CD4-positive, alpha-beta T cell treated with Interleukin-21 for 1 hour (primary cell): ENCODE data around the gene CNNM3.
"Not testable (repeated sequence)": the region's sequence is repeated elsewhere in the genome, so short reads cannot be mapped to it uniquely, and the experiment has no call there.

Source experiments
- DNase-seq: peaks from one replicate; pipeline ENCODE4 v3.0.0-alpha.2; 2020

Gene CNNM3

DNA sequence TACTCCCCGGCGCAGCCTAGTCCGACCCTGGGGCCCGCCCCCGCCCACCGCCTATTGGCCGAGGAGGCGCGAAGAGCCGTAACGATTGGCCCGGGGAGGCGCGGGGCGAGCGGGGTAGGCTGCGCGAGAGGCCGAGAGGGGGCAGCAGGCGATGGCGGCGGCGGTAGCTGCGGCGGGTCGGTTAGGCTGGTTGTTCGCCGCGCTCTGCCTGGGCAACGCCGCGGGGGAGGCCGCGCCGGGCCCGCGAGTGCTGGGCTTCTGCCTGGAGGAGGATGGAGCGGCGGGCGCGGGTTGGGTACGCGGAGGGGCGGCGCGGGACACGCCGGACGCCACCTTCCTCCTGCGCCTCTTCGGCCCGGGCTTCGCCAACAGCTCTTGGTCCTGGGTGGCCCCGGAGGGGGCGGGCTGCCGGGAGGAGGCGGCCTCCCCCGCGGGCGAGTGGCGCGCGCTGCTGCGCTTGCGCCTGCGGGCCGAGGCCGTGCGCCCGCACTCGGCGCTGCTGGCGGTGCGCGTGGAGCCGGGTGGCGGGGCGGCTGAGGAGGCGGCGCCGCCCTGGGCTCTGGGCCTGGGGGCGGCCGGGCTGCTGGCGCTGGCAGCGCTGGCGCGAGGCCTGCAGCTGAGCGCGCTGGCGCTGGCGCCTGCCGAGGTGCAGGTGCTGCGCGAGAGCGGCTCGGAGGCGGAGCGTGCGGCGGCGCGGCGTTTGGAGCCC is at the start of gene CNNM3:
TSS of gene CNNM3 (plus strand) at position 142 of the 709 bp plus-strand sequence. CDS start at position 152, 10 bp downstream.
- peak; percentile 96 for DNase-seq

DNA sequence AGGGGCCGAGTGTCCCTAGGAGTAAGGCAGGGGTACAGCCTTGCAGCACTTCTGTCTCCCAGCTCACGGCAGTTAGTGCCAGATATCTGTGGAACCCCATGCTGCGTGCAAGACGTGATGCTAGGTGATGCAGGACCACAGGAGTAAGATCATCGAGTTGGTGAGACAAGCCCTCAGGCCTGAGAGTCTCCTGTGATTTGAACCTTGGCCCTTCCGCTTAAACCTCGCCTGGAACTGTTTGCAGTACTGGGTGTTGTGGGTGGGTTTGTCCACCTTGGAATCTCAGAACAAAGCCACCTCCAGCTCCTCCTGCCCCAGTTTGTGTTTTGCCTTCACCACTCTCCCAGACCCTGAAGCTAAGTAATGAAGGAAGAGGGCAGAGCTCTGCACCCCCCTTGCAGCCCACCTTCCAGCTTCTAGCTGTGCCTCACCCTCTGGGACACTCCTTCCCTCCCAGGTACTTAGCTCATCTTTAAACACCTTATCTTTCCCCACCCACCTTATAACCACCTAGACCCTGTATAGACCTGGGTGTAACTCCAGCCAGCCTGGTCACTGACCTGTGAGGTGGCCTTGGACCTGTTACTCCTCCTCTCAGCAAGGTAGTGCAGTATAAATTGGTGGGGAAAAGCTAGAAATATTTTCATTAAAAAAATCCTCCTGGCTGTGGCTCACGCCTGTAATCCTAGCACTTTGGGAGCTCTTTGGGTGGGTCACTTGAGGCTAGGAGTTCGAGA is 48.8 kb upstream of the CNNM3 start:
- DNase-seq: no peak

- no peak for DNase-seq
These were observed 47.9 kb upstream of the CNNM3 start for GRCh38 chr2:96768083-96768561.

GRCh38 chr2:96769814-96770213 is 46.3 kb upstream of the CNNM3 start:
- no peak for DNase-seq

GRCh38 chr2:96770442-96771202 is 45.4 kb upstream of the CNNM3 start:
- DNase-seq: no peak

DNA sequence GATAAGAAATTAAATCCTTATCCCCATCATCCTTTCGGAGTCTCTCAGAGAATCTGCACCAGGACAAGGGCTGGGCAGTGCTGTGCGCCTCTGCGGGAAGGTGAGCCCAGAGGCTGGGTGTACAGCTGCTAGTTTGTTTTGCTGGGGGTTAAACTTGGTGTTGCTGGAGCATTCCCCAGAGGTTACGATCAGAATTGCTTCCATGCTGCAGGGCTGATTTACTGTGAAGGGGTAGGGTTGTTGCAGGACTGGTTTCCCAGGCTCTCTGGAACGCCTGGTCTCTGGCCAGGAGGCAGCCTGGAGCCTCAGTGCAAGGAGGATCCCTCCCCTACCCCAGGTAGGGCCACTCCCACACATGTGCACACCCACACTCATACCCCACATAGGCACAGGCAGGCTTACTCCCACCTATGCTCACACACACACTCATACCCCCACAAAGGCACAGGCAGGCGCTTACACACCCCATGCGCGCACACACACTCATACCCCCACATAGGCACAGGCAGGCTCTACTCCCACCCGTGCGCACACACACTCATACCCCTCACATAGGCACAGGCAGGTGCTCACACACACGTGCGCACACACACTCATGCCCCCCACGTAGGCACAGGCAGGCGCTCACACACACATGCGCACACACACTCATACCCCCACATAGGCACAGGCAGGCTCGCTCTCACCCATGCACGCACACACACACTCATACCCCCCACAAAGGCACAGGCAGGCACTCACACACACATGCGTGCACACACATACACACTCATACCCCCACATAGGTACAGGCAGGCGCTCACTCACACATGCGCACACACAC is 44.1 kb upstream of the CNNM3 start:
- no peak for DNase-seq

DNA sequence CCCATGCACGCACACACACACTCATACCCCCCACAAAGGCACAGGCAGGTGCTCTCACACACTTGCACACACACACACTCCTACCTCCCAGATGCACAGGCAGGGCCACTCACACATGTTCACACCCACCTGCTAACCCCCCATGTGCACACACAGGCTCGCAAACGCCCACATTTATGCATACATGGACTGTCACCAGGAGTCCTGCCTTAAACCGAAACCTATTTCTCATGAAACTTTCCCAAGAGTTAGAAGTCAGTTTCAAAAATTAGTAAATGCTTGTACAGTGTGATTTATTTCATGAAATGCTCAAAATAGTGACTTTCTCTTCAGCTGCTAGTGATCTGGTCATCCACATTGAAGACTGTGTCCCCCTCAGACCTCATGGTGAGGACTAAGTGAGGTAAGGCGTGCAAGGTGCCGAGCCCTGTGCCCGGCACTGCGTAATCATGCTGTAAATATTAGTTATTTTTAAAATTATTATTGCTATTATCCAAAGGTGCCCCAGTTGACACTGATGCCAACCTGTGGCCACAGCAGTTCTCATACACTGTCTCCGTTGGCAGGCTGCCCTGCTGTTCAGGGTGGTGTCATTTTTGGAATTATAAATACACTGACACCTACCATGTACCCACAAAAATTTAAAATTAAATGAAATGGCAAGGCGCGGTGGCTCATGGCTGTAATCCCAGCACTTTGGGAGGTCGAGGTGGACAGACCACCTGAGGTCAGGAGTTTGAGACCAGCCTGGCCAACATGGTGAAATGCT is 43.0 kb upstream of the CNNM3 start:
- no peak for DNase-seq

DNA sequence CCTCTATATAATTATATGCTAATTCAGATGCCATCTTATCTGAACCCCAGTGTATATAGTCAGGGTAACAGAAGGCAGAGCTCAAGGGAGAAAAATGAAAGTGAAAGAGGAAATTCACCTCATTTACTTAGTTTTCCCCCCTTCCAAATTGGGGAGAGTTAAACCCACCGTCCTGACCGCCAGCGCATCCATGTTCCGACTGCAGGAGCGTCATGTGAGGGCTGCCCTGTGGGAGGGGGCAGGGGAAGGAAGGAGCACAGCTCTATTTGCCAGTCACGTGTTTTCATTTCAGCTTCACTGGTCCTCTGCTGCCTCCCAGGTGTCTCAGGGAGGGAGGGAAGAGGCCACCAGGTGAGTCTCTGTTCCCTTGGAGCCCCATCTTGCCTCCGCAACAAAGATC is 42.1 kb upstream of the CNNM3 start:
- peak; percentile 72 for DNase-seq

DNA sequence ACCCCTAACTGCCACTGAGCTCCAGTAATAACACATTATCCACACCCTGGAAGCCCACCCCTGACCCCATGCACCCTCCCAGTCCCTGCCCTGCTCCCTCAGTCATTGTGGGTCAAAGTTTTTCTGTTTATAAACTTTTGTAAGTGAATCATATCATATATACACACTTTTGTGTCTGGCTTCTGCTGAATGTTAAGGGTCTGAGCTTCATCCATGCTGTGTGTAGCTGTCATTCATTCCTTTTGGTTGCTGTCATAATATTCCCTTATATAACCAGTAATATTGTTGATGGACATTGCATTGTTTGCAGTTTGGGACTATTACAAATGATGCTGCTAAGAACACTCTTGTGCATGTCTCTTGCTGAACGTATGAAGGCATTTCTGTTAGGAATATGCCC is 40.9 kb upstream of the CNNM3 start:
- no peak for DNase-seq

- no peak for DNase-seq
These were observed 32.7 kb upstream of the CNNM3 start for GRCh38 chr2:96783388-96783787.

DNA sequence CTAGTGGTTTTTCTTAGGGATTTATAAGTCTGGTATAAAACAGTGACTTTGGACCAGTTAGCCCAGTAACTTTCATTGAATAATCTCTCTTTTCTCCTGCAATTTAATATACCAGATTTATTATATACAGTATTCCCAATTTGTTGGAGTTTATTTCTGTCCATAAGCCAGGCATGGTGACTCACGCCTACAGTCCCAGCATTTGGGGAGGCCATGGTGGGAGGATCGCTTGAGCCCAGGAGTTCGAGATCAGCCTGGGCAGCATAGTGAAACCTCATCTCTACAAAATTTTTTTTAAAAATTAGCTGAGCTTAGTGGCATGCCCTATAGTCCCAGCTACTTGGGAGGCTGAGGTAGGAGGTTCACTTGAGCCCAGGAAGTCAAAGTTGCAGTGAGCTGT is 28.7 kb upstream of the CNNM3 start:
- DNase-seq: no peak

- no peak for DNase-seq
These were observed 27.4 kb upstream of the CNNM3 start for GRCh38 chr2:96788442-96789244.

DNA sequence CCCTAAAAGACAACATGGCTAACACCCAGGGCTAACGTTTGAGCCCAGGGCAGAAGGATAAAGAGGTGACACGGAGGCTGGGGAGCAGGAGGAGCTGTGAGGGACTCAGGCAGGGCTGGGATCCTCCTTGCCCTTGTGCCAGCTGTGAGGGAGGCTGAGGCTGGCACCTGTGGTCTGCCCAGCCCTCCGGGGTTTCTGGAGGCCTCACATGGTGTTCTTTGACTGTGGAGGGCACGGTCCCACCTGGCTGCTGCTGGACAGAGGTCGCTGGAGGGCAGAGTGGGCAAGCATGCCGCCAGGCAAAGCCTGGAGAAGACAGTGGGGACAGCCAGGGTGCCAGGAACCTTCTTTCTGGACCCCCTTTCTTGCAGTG is 26.8 kb upstream of the CNNM3 start:
- no peak for DNase-seq

DNA sequence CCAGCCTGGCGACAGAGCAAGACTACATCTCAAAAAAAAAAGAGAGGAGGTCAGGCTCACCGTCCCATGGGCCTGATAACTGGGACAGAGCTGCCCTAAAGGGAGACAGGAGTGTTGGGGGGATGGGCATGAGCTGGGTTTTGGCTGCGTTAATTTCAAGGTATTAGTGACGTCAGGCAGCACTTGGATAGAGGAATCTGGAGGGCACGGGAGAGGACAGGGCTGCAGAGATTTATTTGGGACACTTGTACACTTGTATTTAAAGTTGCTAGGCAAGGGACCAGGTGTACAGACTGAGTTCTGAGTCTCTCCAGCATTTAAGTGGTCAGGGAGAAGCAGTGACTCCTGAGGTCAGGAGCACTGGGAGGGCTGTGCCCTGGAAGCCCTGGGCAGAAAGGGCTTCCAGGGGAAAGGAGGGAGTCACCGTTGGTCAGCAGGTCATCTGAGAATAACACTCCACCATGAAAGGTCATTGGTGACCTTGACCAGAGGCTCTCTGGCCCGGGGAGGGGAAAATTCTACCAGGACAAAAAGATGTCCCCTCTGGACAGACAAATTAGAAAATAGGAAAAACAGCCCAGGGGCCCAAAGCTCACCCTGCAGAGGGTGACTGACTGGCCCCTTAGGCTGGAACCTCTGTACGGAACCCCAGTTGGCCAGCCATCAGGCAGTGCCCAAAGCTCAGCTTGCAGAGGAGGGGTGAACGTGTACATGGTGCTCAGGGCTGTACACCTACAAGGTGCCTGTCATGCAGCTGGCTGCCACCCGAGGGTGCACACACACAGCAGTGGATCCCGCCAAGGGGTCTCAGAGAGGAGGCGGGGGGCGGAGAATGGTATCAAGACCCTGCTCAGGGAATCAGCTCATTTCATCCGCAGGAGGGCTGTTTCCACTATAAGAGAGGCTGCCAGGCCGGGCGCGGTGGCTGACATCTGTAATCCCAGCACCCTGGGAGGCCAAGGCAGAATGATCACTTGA is 23.0 kb upstream of the CNNM3 start:
- DNase-seq: no peak

GRCh38 chr2:96795076-96795475 is 21.0 kb upstream of the CNNM3 start:
- DNase-seq: no peak

GRCh38 chr2:96796497-96796896 is 19.6 kb upstream of the CNNM3 start:
- DNase-seq: not testable (repeated sequence)

GRCh38 chr2:96797066-96797625 is 18.9 kb upstream of the CNNM3 start:
- no peak for DNase-seq

GRCh38 chr2:96798733-96799622 is 17.1 kb upstream of the CNNM3 start:
- DNase-seq: no peak

DNA sequence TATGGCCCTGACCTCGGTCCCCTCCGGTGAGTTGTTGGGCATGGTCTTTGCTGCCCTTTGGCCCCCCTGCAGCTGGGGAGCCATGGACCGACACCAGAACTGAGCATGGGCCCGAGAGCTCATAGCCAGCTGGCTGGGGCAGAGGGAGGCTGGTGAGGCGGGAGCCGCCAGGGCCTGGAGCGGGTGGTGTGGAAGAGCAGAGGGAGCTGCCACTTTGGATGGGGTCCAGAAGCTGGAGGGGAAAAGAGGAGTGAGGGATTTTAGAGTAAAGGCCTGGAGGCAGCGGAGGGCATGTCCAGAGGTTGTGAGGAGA is 16.5 kb upstream of the CNNM3 start:
- no peak for DNase-seq
